Vagina (tissue), 2 donors: ENCODE results near the gene AJAP1. TPM values are rescaled to one million over a fixed set of nuclear protein-coding genes. Genes with fewer than 3 reads are reported as not detected.

ENCODE experiments used
- DNase-seq, 2 donors: peaks; one replicate each; pipeline ENCODE4 v3.0.0-alpha.2; 2017; ENCODE audit errors: extremely low spot score in 2 of 2
- H3K27ac ChIP-seq: fragments of 200-600 bp; sonication (generic); one replicate; pipeline ENCODE4 v1.5.1; 2019
- H3K27me3 ChIP-seq: fragments of 200-600 bp; sonication (generic); one replicate; pipeline ENCODE4 v1.5.1; 2019
- H3K36me3 ChIP-seq, 2 donors: fragments of 200-600 bp; sonication (generic); one replicate each; pipeline ENCODE4 v1.5.1; 2017 to 2019
- H3K4me1 ChIP-seq: fragments of 200-600 bp; sonication (generic); one replicate; pipeline ENCODE4 v1.5.1; 2019
- H3K4me3 ChIP-seq, 2 donors: fragments of 200-600 bp; sonication (generic); 1 replicate in 1 of 2; 2 replicates in 1 of 2; pipeline ENCODE4 v1.5.1; 2016 to 2019
- H3K9me3 ChIP-seq: fragments of 200-600 bp; sonication (generic); one replicate; pipeline ENCODE4 v1.5.1; 2019
- CTCF ChIP-seq, 3 experiments: fragments of 450-650 bp in 2 of 3; fragments of 200-600 bp in 1 of 3; sonication (generic) in 1 of 3; IDR thresholded peaks; one replicate each; pipeline ENCODE4 v1.5.1; 2017 to 2019; ENCODE audit warnings: antibody characterized with exemption in 3 of 3, mild to moderate bottlenecking in 2 of 3, moderate library complexity in 2 of 3
- POLR2A ChIP-seq, 2 donors: fragments of 450-650 bp; IDR thresholded peaks; one replicate each; pipeline ENCODE4 v1.6.1; 2017; ENCODE audit warnings: antibody characterized with exemption in 2 of 2, mild to moderate bottlenecking in 2 of 2, moderate library complexity in 2 of 2
- POLR2AphosphoS5 ChIP-seq, 2 donors: sonication (generic); formaldehyde crosslinking; IDR thresholded peaks; one replicate each; pipeline ENCODE4 v1.9.0; 2017; ENCODE audit warnings: antibody characterized with exemption in 2 of 2, mild to moderate bottlenecking in 2 of 2, low read depth in 1 of 2; ENCODE audit not compliant: insufficient read depth in 1 of 2
- intact Hi-C: fragments of 100-400 bp; cut with DNase I; formaldehyde crosslinking; loops from one replicate; pipeline ENCODE4 v1.15.1; 2023
- total RNA-seq: library from RNA; depleted of rRNA; stranded (reverse); fragments of >200 nt; gene quantifications from one replicate; pipeline ENCODE4 v1.2.3, GENCODE V29; 2016

The AJAP1 gene
- total RNA-seq, 1 donor from 2014 or later: 1.7 TPM

GRCh38 chr1:4657960-4658541, 3.6 kb downstream of the AJAP1 start:
- TF ChIP-seq POLR2AphosphoS5 (IDR thresholded peaks at IDR 0.05; ENCODE audit: insufficient read depth in 1 of 2, low read depth in 1 of 2) (no peak), CTCF (IDR thresholded peaks at IDR 0.05) (no peak), POLR2A (IDR thresholded peaks at IDR 0.05) (no peak)
- Histone ChIP-seq H3K9me3 (no peaks in the 10 kb centered on the region), H3K27ac (no peak overlapping the region), H3K27me3 (no peaks in the 10 kb centered on the region), H3K4me3 (no peak overlapping the region), H3K4me1 (peaks cover 9% of the 10 kb centered on the region), H3K36me3 (no peaks in the 10 kb centered on the region)
- no peak for DNase-seq
- intact Hi-C loops: no loop called here

- no peaks in the 10 kb centered on the region for H3K27me3 ChIP-seq
- no peak for DNase-seq
- intact Hi-C loops: no loop called here
- H3K9me3 ChIP-seq: no peaks in the 10 kb centered on the region
- no peaks in the 10 kb centered on the region for H3K36me3 ChIP-seq
- H3K27ac ChIP-seq: no peak overlapping the region
- TF ChIP-seq POLR2A (IDR thresholded peaks at IDR 0.05) (no peak), CTCF (IDR thresholded peaks at IDR 0.05) (no peak), POLR2AphosphoS5 (IDR thresholded peaks at IDR 0.05; ENCODE audit: insufficient read depth in 1 of 2, low read depth in 1 of 2) (no peak)
- H3K4me1 ChIP-seq: peaks cover 8% of the 10 kb centered on the region
- H3K4me3 ChIP-seq: no peak overlapping the region
Measured at GRCh38 chr1:4658643-4659628, 4.5 kb downstream of the AJAP1 start.

- Histone ChIP-seq H3K4me3 (no peak overlapping the region), H3K36me3 (no peaks in the 10 kb centered on the region), H3K9me3 (no peaks in the 10 kb centered on the region), H3K27me3 (no peaks in the 10 kb centered on the region), H3K27ac (no peak overlapping the region), H3K4me1 (peaks cover 5% of the 10 kb centered on the region)
- TF ChIP-seq POLR2A (IDR thresholded peaks at IDR 0.05) (no peak), CTCF (IDR thresholded peaks at IDR 0.05) (no peak), POLR2AphosphoS5 (IDR thresholded peaks at IDR 0.05; ENCODE audit: insufficient read depth in 1 of 2, low read depth in 1 of 2) (no peak)
- DNase-seq: no peak
- intact Hi-C loops: no loop called here
Measured at GRCh38 chr1:4660917-4661594, 6.6 kb downstream of the AJAP1 start.

GRCh38 chr1:4661595-4661917, 7.1 kb downstream of the AJAP1 start:
- Histone ChIP-seq H3K4me1 (no peaks in the 10 kb centered on the region), H3K27me3 (no peaks in the 10 kb centered on the region), H3K27ac (no peak overlapping the region), H3K9me3 (no peaks in the 10 kb centered on the region), H3K36me3 (no peaks in the 10 kb centered on the region), H3K4me3 (no peak overlapping the region)
- intact Hi-C loops: no loop called here
- no peak for DNase-seq
- no peak for TF ChIP-seq POLR2AphosphoS5 (IDR thresholded peaks at IDR 0.05; ENCODE audit: insufficient read depth in 1 of 2, low read depth in 1 of 2)

GRCh38 chr1:4662168-4662567, 7.8 kb downstream of the AJAP1 start:
- intact Hi-C loops: no loop called here
- TF ChIP-seq POLR2AphosphoS5 (IDR thresholded peaks at IDR 0.05; ENCODE audit: insufficient read depth in 1 of 2, low read depth in 1 of 2) (no peak), POLR2A (IDR thresholded peaks at IDR 0.05) (no peak), CTCF (IDR thresholded peaks at IDR 0.05) (no peak)
- Histone ChIP-seq H3K4me1 (no peaks in the 10 kb centered on the region), H3K36me3 (no peaks in the 10 kb centered on the region), H3K9me3 (no peaks in the 10 kb centered on the region), H3K4me3 (no peak overlapping the region), H3K27ac (no peak overlapping the region), H3K27me3 (no peaks in the 10 kb centered on the region)
- no peak for DNase-seq
